AG04449 (cell line): ENCODE data around the gene SYPL2.

Experiments
- CTCF ChIA-PET: fragments of 350-600 bp; formaldehyde crosslinking; extraction: SDS; loops from one replicate; lab custom pipeline; 2021; ENCODE audit warnings: antibody characterized with exemption; lab: Yijun Ruan, JAX
- POLR2A ChIA-PET: fragments of 400-600, 350-600 bp; formaldehyde crosslinking; extraction: SDS; loops from one replicate; lab custom pipeline; 2020; ENCODE audit warnings: antibody characterized with exemption, inconsistent platforms; lab: Yijun Ruan, JAX
- DNase-seq: peaks from one replicate; pipeline ENCODE4 v3.0.0-alpha.2; 2010; ENCODE audit warnings: low read depth, low spot score
- H3K4me3 ChIP-seq: 2 replicates; pipeline ENCODE4 v1.5.1; 2011; ENCODE audit warnings: low read depth, mild to moderate bottlenecking, control low read depth, low read length
- CTCF ChIP-seq: IDR thresholded peaks from one replicate; pipeline ENCODE4 v1.5.1; 2011; ENCODE audit warnings: mild to moderate bottlenecking, moderate library complexity, low read length, control low read depth, inconsistent platforms; ENCODE audit not compliant: insufficient read depth; ENCODE audit errors: missing control alignments

The SYPL2 gene

GRCh38 chr1:109531380-109531779 is 65.0 kb downstream of the SYPL2 start:
- ChIA-PET CTCF (interaction anchor here (0.6 to 26.3 kb wide), 52 partner anchors 8 to 443 kb away, joined by 3 to 2790 read pairs (median 7); partner anchors contain the start of genes AMIGO1, AMPD2, ATXN7L2 and CYB561D1), POLR2A (interaction anchor here (2.8 kb wide), 1 partner anchor 41 kb away, joined by 9 read pairs; no protein-coding TSS in a partner anchor)
- TF ChIP-seq CTCF: no peak
- DNase-seq: no peak
- H3K4me3 ChIP-seq: no peak overlapping the region
